GM12875 (cell line): ENCODE results near the gene TNFSF10.

ENCODE experiments used
- H3K4me3 ChIP-seq: one replicate; pipeline ENCODE4 v1.5.1; 2011; ENCODE audit warnings: low read depth, low read length, control low read depth
- CTCF ChIP-seq: IDR thresholded peaks from 2 replicates; pipeline ENCODE4 v1.5.1; 2011; ENCODE audit warnings: low read depth, mild to moderate bottlenecking, control low read depth, inconsistent platforms, low read length, moderate library complexity, borderline replicate concordance; ENCODE audit not compliant: insufficient read depth

The TNFSF10 gene

GRCh38 chr3:172561897-172562640, 38.8 kb upstream of the TNFSF10 start:
- no peak for TF ChIP-seq CTCF
- H3K4me3 ChIP-seq = no peak overlapping the region

GRCh38 chr3:172560586-172560985, 37.4 kb upstream of the TNFSF10 start:
- TF ChIP-seq CTCF = no peak
- no peak overlapping the region for H3K4me3 ChIP-seq

- no peak overlapping the region for H3K4me3 ChIP-seq
- no peak for TF ChIP-seq CTCF
These were observed 36.8 kb upstream of the TNFSF10 start for GRCh38 chr3:172560026-172560425.

GRCh38 chr3:172559020-172559419, 35.8 kb upstream of the TNFSF10 start:
- no peak for TF ChIP-seq CTCF
- H3K4me3 ChIP-seq = no peak overlapping the region

GRCh38 chr3:172557515-172558220, 34.4 kb upstream of the TNFSF10 start:
- no peak for TF ChIP-seq CTCF
- no peak overlapping the region for H3K4me3 ChIP-seq

GRCh38 chr3:172553526-172554252, 30.5 kb upstream of the TNFSF10 start:
- TF ChIP-seq CTCF = no peak
- H3K4me3 ChIP-seq = no peak overlapping the region

GRCh38 chr3:172552607-172553006, 29.4 kb upstream of the TNFSF10 start:
- H3K4me3 ChIP-seq = no peak overlapping the region
- TF ChIP-seq CTCF = no peak
